ENCODE results near the gene AOX1.
"Not testable (repeated sequence)": the region's sequence is repeated elsewhere in the genome, so short reads cannot be mapped to it uniquely, and the experiment has no call there.

The AOX1 gene

GRCh38 chr2:200609028-200609614 is 23.3 kb downstream of the AOX1 start:
- no peak overlapping the region for H3K4me3 ChIP-seq (ENCODE audit: control insufficient read depth, low read depth, low read length)
- DNase-seq (ENCODE audit: low read depth), result no peak
- no peak for TF ChIP-seq CTCF (IDR thresholded peaks at IDR 0.05; ENCODE audit: control insufficient read depth, insufficient read depth, low read depth, low read length, missing control alignments)

- not testable (repeated sequence) for DNase-seq (ENCODE audit: low read depth); H3K4me3 ChIP-seq (ENCODE audit: control insufficient read depth, low read depth, low read length)
Observed at GRCh38 chr2:200610217-200610616, 24.4 kb downstream of the AOX1 start.

GRCh38 chr2:200613692-200614091 is 27.9 kb downstream of the AOX1 start:
- H3K4me3 ChIP-seq (ENCODE audit: control insufficient read depth, low read depth, low read length), result no peak overlapping the region
- no peak for TF ChIP-seq CTCF (IDR thresholded peaks at IDR 0.05; ENCODE audit: control insufficient read depth, insufficient read depth, low read depth, low read length, missing control alignments)
- no peak for DNase-seq (ENCODE audit: low read depth)

- H3K4me3 ChIP-seq (ENCODE audit: control insufficient read depth, low read depth, low read length), result no peak overlapping the region
- no peak for TF ChIP-seq CTCF (IDR thresholded peaks at IDR 0.05; ENCODE audit: control insufficient read depth, insufficient read depth, low read depth, low read length, missing control alignments)
- no peak for DNase-seq (ENCODE audit: low read depth)
Observed at GRCh38 chr2:200614249-200614648, 28.4 kb downstream of the AOX1 start.

GRCh38 chr2:200615247-200615646 is 29.4 kb downstream of the AOX1 start:
- no peak for DNase-seq (ENCODE audit: low read depth)
- no peak overlapping the region for H3K4me3 ChIP-seq (ENCODE audit: control insufficient read depth, low read depth, low read length)
- TF ChIP-seq CTCF (IDR thresholded peaks at IDR 0.05; ENCODE audit: control insufficient read depth, insufficient read depth, low read depth, low read length, missing control alignments), result no peak

GRCh38 chr2:200616193-200616592 is 30.4 kb downstream of the AOX1 start:
- no peak for TF ChIP-seq CTCF (IDR thresholded peaks at IDR 0.05; ENCODE audit: control insufficient read depth, insufficient read depth, low read depth, low read length, missing control alignments)
- no peak overlapping the region for H3K4me3 ChIP-seq (ENCODE audit: control insufficient read depth, low read depth, low read length)
- DNase-seq (ENCODE audit: low read depth), result no peak

- no peak for TF ChIP-seq CTCF (IDR thresholded peaks at IDR 0.05; ENCODE audit: control insufficient read depth, insufficient read depth, low read depth, low read length, missing control alignments)
- H3K4me3 ChIP-seq (ENCODE audit: control insufficient read depth, low read depth, low read length), result no peak overlapping the region
- DNase-seq (ENCODE audit: low read depth), result no peak
Observed at GRCh38 chr2:200616656-200617055, 30.8 kb downstream of the AOX1 start.

All from AG09309 (cell line).